Astrocyte (in vitro differentiated cells and primary cell): ENCODE measurements around the gene NUTF2. TPM values are rescaled to one million over a fixed set of nuclear protein-coding genes. Genes with fewer than 3 reads are reported as not detected.

ENCODE experiments used
- DNase-seq: peaks from one replicate; pipeline ENCODE4 v3.0.0-alpha.2; 2010; ENCODE audit warnings: low read depth
- FAIRE-seq: peaks from 2 replicates; lab custom pipeline; 2011; peaks lifted over from hg19 to GRCh38; lab: Jason Lieb, UNC
- H2AFZ ChIP-seq: 2 replicates; pipeline ENCODE4 v1.6.0; 2012; ENCODE audit warnings: low read depth, low read length, inconsistent platforms
- H3K27ac ChIP-seq: 2 replicates; pipeline ENCODE4 v1.5.1; 2011; ENCODE audit warnings: low read depth, low read length, inconsistent platforms
- H3K27me3 ChIP-seq: 2 replicates; pipeline ENCODE4 v1.6.0; 2011; ENCODE audit warnings: low read length, inconsistent platforms; ENCODE audit not compliant: insufficient read depth
- H3K36me3 ChIP-seq: 2 replicates; pipeline ENCODE4 v1.5.1; 2011; ENCODE audit warnings: low read length, inconsistent platforms; ENCODE audit not compliant: insufficient read depth
- H3K4me1 ChIP-seq: 2 replicates; pipeline ENCODE4 v1.5.1; 2011; ENCODE audit warnings: low read length, inconsistent platforms; ENCODE audit not compliant: insufficient read depth
- H3K4me2 ChIP-seq: 2 replicates; pipeline ENCODE4 v1.6.0; 2012; ENCODE audit warnings: low read length, inconsistent platforms
- H3K4me3 ChIP-seq: 2 replicates; pipeline ENCODE4 v1.5.1; 2011; ENCODE audit warnings: low read depth, mild to moderate bottlenecking, low read length, inconsistent platforms; ENCODE audit not compliant: insufficient read depth
- H3K79me2 ChIP-seq: 2 replicates; pipeline ENCODE4 v1.6.0; 2012; ENCODE audit warnings: mild to moderate bottlenecking, low read length, inconsistent platforms; ENCODE audit not compliant: insufficient read depth
- H3K9ac ChIP-seq: 2 replicates; pipeline ENCODE4 v1.6.0; 2012; ENCODE audit warnings: mild to moderate bottlenecking, low read length, inconsistent platforms
- H3K9me3 ChIP-seq: 2 replicates; pipeline ENCODE4 v1.5.1; 2012; ENCODE audit warnings: low read depth, mild to moderate bottlenecking, low read length, inconsistent platforms; ENCODE audit not compliant: insufficient read depth
- H4K20me1 ChIP-seq: 2 replicates; pipeline ENCODE4 v1.6.0; 2012; ENCODE audit warnings: low read length, inconsistent platforms; ENCODE audit not compliant: insufficient read depth
- H3K27ac Mint-ChIP-seq: one replicate; pipeline ENCODE4 v1.8.0; 2021; ENCODE audit warnings: mild to moderate bottlenecking, mixed read lengths; ENCODE audit not compliant: unreplicated experiment
- H3K27me3 Mint-ChIP-seq: one replicate; pipeline ENCODE4 v1.8.0; 2021; ENCODE audit warnings: low read depth, mixed read lengths; ENCODE audit not compliant: unreplicated experiment
- H3K36me3 Mint-ChIP-seq: one replicate; pipeline ENCODE4 v1.8.0; 2021; ENCODE audit warnings: low read depth, mixed read lengths; ENCODE audit not compliant: unreplicated experiment
- H3K4me1 Mint-ChIP-seq: one replicate; pipeline ENCODE4 v1.8.0; 2021; ENCODE audit warnings: low read depth, mixed read lengths; ENCODE audit not compliant: unreplicated experiment
- H3K4me3 Mint-ChIP-seq: one replicate; pipeline ENCODE4 v1.8.0; 2021; ENCODE audit warnings: mild to moderate bottlenecking, moderate library complexity, mixed read lengths; ENCODE audit not compliant: unreplicated experiment
- H3K9me3 Mint-ChIP-seq: one replicate; pipeline ENCODE4 v1.8.0; 2021; ENCODE audit warnings: mild to moderate bottlenecking, mixed read lengths; ENCODE audit not compliant: unreplicated experiment
- EZH2 ChIP-seq: IDR thresholded peaks from 2 replicates; pipeline ENCODE4 v1.6.1; 2012; ENCODE audit warnings: mild to moderate bottlenecking, low read length, inconsistent platforms; ENCODE audit not compliant: insufficient read depth
- total RNA-seq: library from RNA; stranded (reverse); gene quantifications from 2 replicates; pipeline ENCODE4 v1.2.1, GENCODE V29; 2021
- TF ChIP-seq, protein P1 (sequence below): IDR thresholded peaks from 2 replicates; pipeline ENCODE4 v1.5.1; 2011; ENCODE audit warnings: low read depth, mild to moderate bottlenecking, inconsistent platforms, low read length, moderate library complexity; ENCODE audit not compliant: insufficient read depth

NUTF2 gene
- total RNA-seq, 1 donor from 2014 or later, result 224 TPM

- Mint-ChIP-seq H3K9me3 (peaks cover 2% of the 10 kb centered on the region), H3K4me1 (peaks cover 4% of the 10 kb centered on the region), H3K27ac (peak overlapping the region; percentile 12), H3K27me3 (no peaks in the 10 kb centered on the region), H3K4me3 (no peak overlapping the region), H3K36me3 (peaks cover 23% of the 10 kb centered on the region)
- H3K9ac ChIP-seq, result no peak overlapping the region
- H3K36me3 ChIP-seq, result peaks cover 21% of the 10 kb centered on the region
- peaks cover 12% of the 10 kb centered on the region for H4K20me1 ChIP-seq
- no peak overlapping the region for H3K4me3 ChIP-seq
- H3K4me1 ChIP-seq, result peaks cover 9% of the 10 kb centered on the region
- no peak overlapping the region for H3K27ac ChIP-seq
- no peak overlapping the region for H2AFZ ChIP-seq
- H3K4me2 ChIP-seq, result no peak overlapping the region
- DNase-seq, result no peak
- H3K27me3 ChIP-seq, result no peaks in the 10 kb centered on the region
- TF ChIP-seq, protein P1, sequence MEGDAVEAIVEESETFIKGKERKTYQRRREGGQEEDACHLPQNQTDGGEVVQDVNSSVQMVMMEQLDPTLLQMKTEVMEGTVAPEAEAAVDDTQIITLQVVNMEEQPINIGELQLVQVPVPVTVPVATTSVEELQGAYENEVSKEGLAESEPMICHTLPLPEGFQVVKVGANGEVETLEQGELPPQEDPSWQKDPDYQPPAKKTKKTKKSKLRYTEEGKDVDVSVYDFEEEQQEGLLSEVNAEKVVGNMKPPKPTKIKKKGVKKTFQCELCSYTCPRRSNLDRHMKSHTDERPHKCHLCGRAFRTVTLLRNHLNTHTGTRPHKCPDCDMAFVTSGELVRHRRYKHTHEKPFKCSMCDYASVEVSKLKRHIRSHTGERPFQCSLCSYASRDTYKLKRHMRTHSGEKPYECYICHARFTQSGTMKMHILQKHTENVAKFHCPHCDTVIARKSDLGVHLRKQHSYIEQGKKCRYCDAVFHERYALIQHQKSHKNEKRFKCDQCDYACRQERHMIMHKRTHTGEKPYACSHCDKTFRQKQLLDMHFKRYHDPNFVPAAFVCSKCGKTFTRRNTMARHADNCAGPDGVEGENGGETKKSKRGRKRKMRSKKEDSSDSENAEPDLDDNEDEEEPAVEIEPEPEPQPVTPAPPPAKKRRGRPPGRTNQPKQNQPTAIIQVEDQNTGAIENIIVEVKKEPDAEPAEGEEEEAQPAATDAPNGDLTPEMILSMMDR, result no peak
- no peak for TF ChIP-seq EZH2
- peaks cover 20% of the 10 kb centered on the region for H3K79me2 ChIP-seq
- H3K9me3 ChIP-seq, result no peaks in the 10 kb centered on the region
- FAIRE-seq, result no peak
These were observed 18.1 kb upstream of the NUTF2 start for GRCh38 chr16:67828651-67829050.

DNA sequence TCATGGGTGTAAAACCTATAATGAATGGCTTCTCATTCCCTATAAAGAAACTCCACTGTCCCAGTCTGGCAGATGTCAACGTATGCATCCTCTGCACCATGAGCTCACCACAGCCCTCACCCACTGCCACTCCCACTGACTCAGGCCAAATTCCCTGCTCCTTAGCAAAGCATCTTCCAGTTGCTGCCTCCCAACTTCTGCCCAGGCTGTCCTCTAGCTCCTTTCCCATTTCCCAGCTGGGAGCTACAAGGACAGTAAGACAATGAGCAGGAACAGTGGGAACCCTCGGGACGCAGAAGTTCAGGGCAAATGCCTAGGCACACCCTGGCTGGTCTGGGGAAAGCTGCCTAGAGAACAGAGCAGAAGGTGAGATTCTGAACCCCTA lies 13.7 kb upstream of the NUTF2 start:
- Mint-ChIP-seq H3K27ac (peak overlapping the region; percentile 79), H3K4me1 (peaks cover 4% of the 10 kb centered on the region), H3K36me3 (peaks cover 15% of the 10 kb centered on the region), H3K9me3 (no peaks in the 10 kb centered on the region), H3K27me3 (no peaks in the 10 kb centered on the region), H3K4me3 (peak overlapping the region; percentile 88)
- H3K79me2 ChIP-seq, result peaks cover 24% of the 10 kb centered on the region
- TF ChIP-seq EZH2, result no peak
- TF ChIP-seq, protein P1, result no peak
- peaks cover 9% of the 10 kb centered on the region for H3K4me1 ChIP-seq
- H2AFZ ChIP-seq, result peak overlapping the region; percentile 77
- H3K36me3 ChIP-seq, result peaks cover 18% of the 10 kb centered on the region
- peak overlapping the region; percentile 81 for H3K4me3 ChIP-seq
- peaks cover 7% of the 10 kb centered on the region for H4K20me1 ChIP-seq
- peak overlapping the region; percentile 87 for H3K27ac ChIP-seq
- H3K27me3 ChIP-seq, result no peaks in the 10 kb centered on the region
- FAIRE-seq (no peak), DNase-seq (peak; percentile 69)
- no peaks in the 10 kb centered on the region for H3K9me3 ChIP-seq
- peak overlapping the region; percentile 97 for H3K4me2 ChIP-seq
- peak overlapping the region; percentile 95 for H3K9ac ChIP-seq

DNA sequence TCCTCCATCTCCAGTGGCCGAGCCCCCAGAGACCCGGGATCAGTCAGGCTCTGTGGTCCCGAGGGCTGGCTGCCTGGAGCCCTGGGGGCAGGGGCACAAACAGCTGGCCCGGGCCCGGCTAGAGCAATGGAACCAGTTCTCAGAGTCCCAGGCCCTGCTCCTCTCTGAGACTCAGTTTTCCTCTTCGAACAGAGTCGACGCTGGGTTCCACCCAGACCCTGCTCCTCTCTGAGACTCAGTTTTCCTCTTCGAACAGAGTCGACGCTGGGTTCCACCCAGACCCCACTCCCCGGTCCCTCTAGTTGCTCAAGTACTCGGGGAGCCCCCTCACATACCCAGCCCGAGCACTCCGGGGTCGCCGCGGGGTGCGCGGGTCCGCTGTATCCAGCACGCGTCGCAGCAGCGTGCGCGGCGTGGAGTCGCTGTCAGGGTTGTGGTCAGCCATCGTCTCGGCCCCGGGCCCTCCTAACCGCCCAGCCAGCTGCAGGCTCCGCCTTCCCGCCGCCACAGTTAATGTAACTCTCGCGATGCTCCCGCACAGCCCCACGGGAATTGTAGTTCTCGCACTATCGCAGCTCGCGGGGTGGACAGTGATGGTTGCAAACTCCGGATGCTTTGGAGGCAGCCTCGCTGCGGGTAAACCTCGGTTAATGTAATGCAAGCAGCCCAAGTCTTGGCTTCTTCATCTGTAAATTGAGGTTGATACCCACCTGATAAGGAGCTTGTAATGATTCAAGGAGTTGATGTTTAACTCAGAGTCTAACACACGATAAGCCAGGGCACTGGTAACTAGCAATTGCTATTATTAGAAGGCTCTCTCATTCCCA lies 13.1 kb upstream of the NUTF2 start:
- peaks cover 24% of the 10 kb centered on the region for H3K79me2 ChIP-seq
- Mint-ChIP-seq H3K27ac (no peak overlapping the region), H3K4me3 (peak overlapping the region; percentile 88), H3K4me1 (peaks cover 4% of the 10 kb centered on the region), H3K27me3 (no peaks in the 10 kb centered on the region), H3K9me3 (no peaks in the 10 kb centered on the region), H3K36me3 (peaks cover 15% of the 10 kb centered on the region)
- peak overlapping the region; percentile 77 for H2AFZ ChIP-seq
- H3K4me3 ChIP-seq, result peak overlapping the region; percentile 81
- no peaks in the 10 kb centered on the region for H3K9me3 ChIP-seq
- peak overlapping the region; percentile 97 for H3K4me2 ChIP-seq
- H4K20me1 ChIP-seq, result peaks cover 7% of the 10 kb centered on the region
- H3K36me3 ChIP-seq, result peaks cover 16% of the 10 kb centered on the region
- H3K9ac ChIP-seq, result peak overlapping the region; percentile 95
- TF ChIP-seq EZH2, result no peak
- TF ChIP-seq, protein P1, result no peak
- peak overlapping the region; percentile 87 for H3K27ac ChIP-seq
- H3K4me1 ChIP-seq, result peaks cover 9% of the 10 kb centered on the region
- FAIRE-seq (no peak), DNase-seq (peak; percentile 61)
- no peaks in the 10 kb centered on the region for H3K27me3 ChIP-seq
